ENCODE measurements around the gene DNAJA2. TPM values are rescaled to one million over a fixed set of nuclear protein-coding genes. Genes with fewer than 3 reads are reported as not detected.

The DNAJA2 gene
- total and polyA plus RNA-seq, 2 of the 4 experiments (the other 2 are of a cell fraction) = 18.6 to 53.9 TPM

GRCh38 chr16:46972429-46973206, 856 bp downstream of the DNAJA2 start:
- peak overlapping the region; percentile 68 to 93 for H4K8ac ChIP-seq (ENCODE audit: low read depth in 2 of 2, low read length in 2 of 2)
- H3K23ac ChIP-seq (ENCODE audit: low read depth, low read length) = peak overlapping the region; percentile 87
- H2AFZ ChIP-seq (replicated peaks; ENCODE audit: low read length, poor library complexity) = peak overlapping the region; percentile 99
- peaks cover 20% of the 10 kb centered on the region for H3K36me3 ChIP-seq (ENCODE audit: control insufficient read depth, insufficient read depth, low read length)
- H3K27me3 ChIP-seq (ENCODE audit: control insufficient read depth, insufficient read depth, low read length) = no peaks in the 10 kb centered on the region
- H2BK5ac ChIP-seq (ENCODE audit: low read depth, low read length, poor library complexity, severe bottlenecking) = peak overlapping the region; percentile 90
- intact Hi-C loops (cut with micrococcal nuclease) = no loop called here
- H2AK5ac ChIP-seq (ENCODE audit: low read depth, low read length) = peak overlapping the region; percentile 21; the same call in 1 of the 2 replicates
- no peak overlapping the region for H2BK15ac ChIP-seq (ENCODE audit: low read depth, low read length)
- dilution Hi-C loops (cut with HindIII; ENCODE audit: low sequenced_read_pairs, unreplicated experiment) = no loop called here
- CTCF ChIA-PET = interaction anchor here (0.6 kb wide), 1 partner anchor 1218 kb away, joined by 3 read pairs; no protein-coding TSS in a partner anchor
- BruUV-seq (replicated peaks) = no TSS peak
- H3K79me1 ChIP-seq (ENCODE audit: low read depth in 1 of 2, low read length in 2 of 2) = peaks cover 16 to 39% of the 10 kb centered on the region in 2 experiments
- peak overlapping the region; percentile 62 for H3K56ac ChIP-seq (ENCODE audit: extremely low read depth, insufficient read depth, low read length)
- H4K20me1 ChIP-seq (ENCODE audit: insufficient read depth, low read length) = peaks cover 34% of the 10 kb centered on the region
- peaks cover 8% of the 10 kb centered on the region for H3K4me1 ChIP-seq (ENCODE audit: control insufficient read depth, insufficient read depth, low read length)
- peak overlapping the region; percentile 91 for H3K4me3 ChIP-seq (ENCODE audit: insufficient read depth, low read depth, low read length)
- in situ Hi-C loops (cut with MboI; ENCODE audit: low sequenced_read_pairs) = no loop called here
- no peak overlapping the region for H2BK120ac ChIP-seq (ENCODE audit: low read depth, low read length)
- H3K18ac ChIP-seq (ENCODE audit: low read depth, low read length) = no peak overlapping the region
- no peaks in the 10 kb centered on the region for H3K9me3 ChIP-seq (ENCODE audit: control insufficient read depth, insufficient read depth, low read length)
- DNase-seq (peak; percentile 32), ATAC-seq (ENCODE audit: low read depth) (peak; percentile 53)
- peak overlapping the region; percentile 62 for H3K4ac ChIP-seq (ENCODE audit: low read depth, low read length)
- H3K9me1 ChIP-seq (ENCODE audit: insufficient read depth, low read length) = peaks cover 7% of the 10 kb centered on the region
- POLR2A ChIA-PET (ENCODE audit: unreplicated experiment) = interaction anchor here (0.6 kb wide), 1 partner anchor 204 kb away, joined by 3 read pairs; no protein-coding TSS in a partner anchor
- TF ChIP-seq RAD21 (IDR thresholded peaks at IDR 0.05; ENCODE audit: low read length) (no peak), CTCF (conservative IDR thresholded peaks at IDR 0.05; ENCODE audit: low read depth, low read length) (no peak), POLR2A (IDR thresholded peaks at IDR 0.05; ENCODE audit: low read depth, low read length) (0 out of 2 replicates have a peak, but pooled peaks have one; percentile 47), ELK1 (IDR thresholded peaks at IDR 0.05; ENCODE audit: borderline replicate concordance, low read depth, low read length) (no peak), NFE2L2 (IDR thresholded peaks at IDR 0.05; ENCODE audit: low read depth, low read length) (no peak), FOS (IDR thresholded peaks at IDR 0.05; ENCODE audit: low read depth, low read length) (no peak), MAFK (IDR thresholded peaks at IDR 0.05; ENCODE audit: low read depth, low read length) (no peak)
- TF ChIP-seq, protein P1, sequence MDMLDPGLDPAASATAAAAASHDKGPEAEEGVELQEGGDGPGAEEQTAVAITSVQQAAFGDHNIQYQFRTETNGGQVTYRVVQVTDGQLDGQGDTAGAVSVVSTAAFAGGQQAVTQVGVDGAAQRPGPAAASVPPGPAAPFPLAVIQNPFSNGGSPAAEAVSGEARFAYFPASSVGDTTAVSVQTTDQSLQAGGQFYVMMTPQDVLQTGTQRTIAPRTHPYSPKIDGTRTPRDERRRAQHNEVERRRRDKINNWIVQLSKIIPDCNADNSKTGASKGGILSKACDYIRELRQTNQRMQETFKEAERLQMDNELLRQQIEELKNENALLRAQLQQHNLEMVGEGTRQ (IDR thresholded peaks at IDR 0.05; ENCODE audit: low read depth, low read length) = no peak
- H3K9ac ChIP-seq (ENCODE audit: low read depth, low read length) = peak overlapping the region; percentile 90
- peak overlapping the region; percentile 90 for H2AK9ac ChIP-seq (replicated peaks; ENCODE audit: low read depth, low read length, poor library complexity)
- H4K5ac ChIP-seq (ENCODE audit: low read depth, low read length) = peak overlapping the region; percentile 54; the same call in 1 of the 2 replicates
- no peak overlapping the region for H2BK20ac ChIP-seq (ENCODE audit: low read depth, low read length)
- peak overlapping the region; percentile 73 for H3K27ac ChIP-seq (ENCODE audit: insufficient read depth, low read length)
- H3K4me2 ChIP-seq (ENCODE audit: low read depth, low read length) = peak overlapping the region; percentile 100
- no peak overlapping the region for H4K91ac ChIP-seq (ENCODE audit: insufficient read depth, low read depth, low read length)
- 0% methylated on average over 3 of the region's 48 CpGs; no CpG with 5 or more reads in 1 of the 2 experiments for WGBS, 2 experiments (ENCODE audit: extremely low coverage in 2 of 2, insufficient read length in 1 of 2)
- peak overlapping the region; percentile 81 for H3K14ac ChIP-seq (replicated peaks; ENCODE audit: low read depth, low read length)
